DND-41 (cell line): ENCODE data around the gene TTLL6.
A peak's percentile ranks its signal among the peaks of the same experiment; 100 is the strongest.

Experiments
- ATAC-seq: fragments of 200-7000 bp; cut with Tn5 transposase; 3 replicates; pipeline ENCODE4 v1.9.1; 2021; ENCODE audit warnings: low read depth; ENCODE audit not compliant: insufficient read depth
- DNase-seq: peaks from one replicate; pipeline ENCODE4 v3.0.0-alpha.2; 2020
- H2AFZ ChIP-seq: 2 replicates; pipeline ENCODE4 v1.6.0; 2012; ENCODE audit warnings: low read depth, low read length
- H3K27ac ChIP-seq: 2 replicates; pipeline ENCODE4 v1.5.1; 2012; ENCODE audit warnings: low read length, inconsistent platforms
- H3K27me3 ChIP-seq: fragments of 200-600 bp; sonication (generic); 2 replicates; pipeline ENCODE4 v1.6.0; 2012; ENCODE audit warnings: low read length, mild to moderate bottlenecking, inconsistent platforms; ENCODE audit not compliant: insufficient read depth, poor library complexity
- H3K36me3 ChIP-seq: 2 replicates; pipeline ENCODE4 v1.5.1; 2012; ENCODE audit warnings: low read length, inconsistent platforms; ENCODE audit not compliant: insufficient read depth
- H3K4me1 ChIP-seq: 2 replicates; pipeline ENCODE4 v1.5.1; 2012; ENCODE audit warnings: mild to moderate bottlenecking, low read length; ENCODE audit not compliant: insufficient read depth
- H3K4me2 ChIP-seq: 2 replicates; pipeline ENCODE4 v1.6.0; 2012; ENCODE audit warnings: mild to moderate bottlenecking, moderate library complexity, low read length, inconsistent platforms; ENCODE audit not compliant: insufficient read depth
- H3K4me3 ChIP-seq, 2 experiments: fragments of 200-600 bp in 1 of 2; shearing (Covaris generic) in 1 of 2; 2 replicates each; pipeline ENCODE4 v1.5.1; 2012 to 2016; ENCODE audit warnings: inconsistent platforms in 2 of 2, low read length in 2 of 2, mild to moderate bottlenecking in 2 of 2, low read depth in 1 of 2, moderate library complexity in 1 of 2
- H3K79me2 ChIP-seq: 2 replicates; pipeline ENCODE4 v1.6.0; 2012; ENCODE audit warnings: low read length, inconsistent platforms; ENCODE audit not compliant: insufficient read depth
- H3K9ac ChIP-seq: 2 replicates; pipeline ENCODE4 v1.6.0; 2012; ENCODE audit warnings: low read depth, mild to moderate bottlenecking, inconsistent platforms, low read length, moderate library complexity
- H3K9me3 ChIP-seq: 2 replicates; pipeline ENCODE4 v1.5.1; 2012; ENCODE audit warnings: low read length, moderate library complexity, mild to moderate bottlenecking, inconsistent platforms; ENCODE audit not compliant: insufficient read depth, severe bottlenecking
- H4K20me1 ChIP-seq: 2 replicates; pipeline ENCODE4 v1.6.0; 2012; ENCODE audit warnings: low read length; ENCODE audit not compliant: insufficient read depth
- CTCF ChIP-seq: IDR thresholded peaks from 2 replicates; pipeline ENCODE4 v1.5.1; 2012; ENCODE audit warnings: borderline replicate concordance, low read length, moderate library complexity, mild to moderate bottlenecking; ENCODE audit not compliant: poor library complexity, severe bottlenecking; ENCODE audit errors: extremely low read depth
- EZH2 ChIP-seq: IDR thresholded peaks from 3 replicates; pipeline ENCODE4 v1.6.1; 2012; ENCODE audit warnings: borderline replicate concordance, low read depth, mild to moderate bottlenecking, moderate library complexity, low read length, inconsistent platforms; ENCODE audit not compliant: severe bottlenecking

The TTLL6 gene

GRCh38 chr17:48724251-48725003 is 92.6 kb downstream of the TTLL6 start:
- H3K27ac ChIP-seq = no peak overlapping the region
- no peaks in the 10 kb centered on the region for H3K9me3 ChIP-seq
- H3K36me3 ChIP-seq = no peaks in the 10 kb centered on the region
- H2AFZ ChIP-seq = no peak overlapping the region
- no peak overlapping the region for H3K4me2 ChIP-seq
- H3K4me3 ChIP-seq = no peak overlapping the region
- ATAC-seq (peak; percentile 79; the same call in 2 of the 3 replicates), DNase-seq (peak; percentile 58)
- peak; percentile 72 for TF ChIP-seq CTCF
- TF ChIP-seq EZH2 = no peak
- H3K27me3 ChIP-seq = peaks cover 26% of the 10 kb centered on the region
- H4K20me1 ChIP-seq = no peaks in the 10 kb centered on the region
- H3K9ac ChIP-seq = no peak overlapping the region
- no peaks in the 10 kb centered on the region for H3K4me1 ChIP-seq
- no peaks in the 10 kb centered on the region for H3K79me2 ChIP-seq

DNA sequence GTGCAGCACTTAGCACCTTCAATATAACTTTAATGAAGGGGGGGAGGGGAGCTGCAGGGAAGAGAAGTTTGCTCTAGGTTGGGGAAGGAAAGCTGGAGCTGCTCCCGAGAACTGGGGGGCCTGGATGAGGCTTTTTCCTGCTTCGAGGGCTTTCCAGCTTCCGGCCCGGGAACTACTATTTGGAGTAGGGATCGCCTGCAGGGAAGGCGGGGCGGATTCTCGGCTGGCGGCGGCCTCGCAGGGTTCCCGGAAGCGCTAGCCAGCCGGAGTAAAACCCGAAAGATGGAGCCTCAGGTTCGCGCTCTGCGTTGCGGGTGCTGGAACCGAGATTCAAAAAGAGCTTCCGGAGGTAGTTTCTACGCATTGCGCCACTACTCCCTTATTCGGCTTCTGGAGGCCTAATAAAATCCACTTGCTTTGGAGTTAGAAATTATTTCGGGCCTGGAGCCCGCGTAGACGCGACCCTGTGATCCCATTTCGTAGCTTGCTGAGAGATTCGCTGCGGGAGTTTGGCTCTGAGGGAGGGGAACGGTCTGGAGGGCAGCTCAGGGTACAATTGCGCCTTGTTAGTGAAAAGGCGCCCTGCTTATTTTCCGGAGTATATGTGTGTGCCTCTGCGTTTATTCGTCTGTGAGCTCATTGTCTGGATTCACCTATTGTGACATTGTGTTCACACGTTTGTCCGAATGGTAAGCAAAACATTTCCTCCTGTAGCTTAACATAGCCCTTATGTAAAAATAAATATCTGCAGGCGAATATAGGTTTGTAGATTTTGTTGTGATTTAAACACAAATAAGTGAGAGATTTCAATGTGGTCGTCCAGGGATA is 93.4 kb downstream of the TTLL6 start:
- ATAC-seq (no peak), DNase-seq (no peak)
- Histone ChIP-seq H4K20me1 (no peaks in the 10 kb centered on the region), H3K4me2 (no peak overlapping the region), H3K4me1 (no peaks in the 10 kb centered on the region), H3K36me3 (no peaks in the 10 kb centered on the region), H3K4me3 (no peak overlapping the region), H3K27ac (no peak overlapping the region), H2AFZ (no peak overlapping the region), H3K79me2 (no peaks in the 10 kb centered on the region), H3K27me3 (peaks cover 23% of the 10 kb centered on the region), H3K9ac (no peak overlapping the region), H3K9me3 (no peaks in the 10 kb centered on the region)
- TF ChIP-seq CTCF (no peak), EZH2 (no peak)

- Histone ChIP-seq H3K4me2 (no peak within 1 kb of the TSS), H3K9ac (no peak within 1 kb of the TSS), H3K4me3 (no peak within 1 kb of the TSS), H3K27ac (no peak within 1 kb of the TSS), H2AFZ (no peak within 1 kb of the TSS), H3K4me1 (no peaks in the 10 kb centered on the region), H3K27me3 (peaks cover 22% of the 10 kb centered on the region), H3K79me2 (no peaks in the 10 kb centered on the region), H3K9me3 (no peaks in the 10 kb centered on the region), H4K20me1 (no peaks in the 10 kb centered on the region), H3K36me3 (no peaks in the 10 kb centered on the region)
- ATAC-seq (no peak), DNase-seq (no peak)
- TF ChIP-seq CTCF (no peak), EZH2 (no peak)
Measured at GRCh38 chr17:48722915-48723422, 94.1 kb downstream of the TTLL6 start, which contains the start of gene PRAC2. TSS of gene PRAC2 (plus strand) at chr17:48723185. CDS start at chr17:48724411, 1,226 bp downstream.
